Measurements from ENCODE around the gene ZGRF1. TPM values are rescaled to one million over a fixed set of nuclear protein-coding genes. Genes with fewer than 3 reads are reported as not detected.

Gene ZGRF1
- total and polyA plus RNA-seq, 9 of the 15 experiments (the other 6 are each of a cell fraction or from before 2014, with no cell fraction given): 8.8 to 35.2 (median 22.0) TPM

GRCh38 chr4:112510291-112511092, 126.2 kb downstream of the ZGRF1 start (continued):
- TF ChIP-seq E2F1 (CRISPR knock-in tag; IDR thresholded peaks at IDR 0.05): no peak
- no peak for TF ChIP-seq TCF3 (CRISPR knock-in tag; IDR thresholded peaks at IDR 0.05)
- no peak for TF ChIP-seq MLX (CRISPR knock-in tag; conservative IDR thresholded peaks at IDR 0.05)
- TF ChIP-seq ARID2 (IDR thresholded peaks at IDR 0.05): no peak
- no peak for TF ChIP-seq SFPQ (IDR thresholded peaks at IDR 0.05; ENCODE audit: low read depth, low read length)
- TF ChIP-seq KLF16 (IDR thresholded peaks at IDR 0.05): no peak
